Natural killer cell (primary cell): ENCODE measurements around the gene RHCG. TPM values are rescaled to one million over a fixed set of nuclear protein-coding genes. Genes with fewer than 3 reads are reported as not detected.

Experiments used
- ATAC-seq, 3 donors: fragments of 150-1000 bp in 2 of 3; fragments of 200-7000 bp in 1 of 3; cut with Tn5 transposase; 1 replicate in 1 of 3; 2 replicates in 2 of 3; pipeline ENCODE4 v1.10.0; 2021; ENCODE audit warnings: mild to moderate bottlenecking in 2 of 3, moderate library complexity in 2 of 3
- DNase-seq, 2 donors: peaks; one replicate each; pipeline versions ENCODE4 v3.0.0 to v3.0.0-alpha.2; 2013 to 2021; ENCODE audit warnings: mixed read lengths in 1 of 2
- H3K27ac ChIP-seq: one replicate; pipeline ENCODE4 v1.5.1; 2013; ENCODE audit warnings: mild to moderate bottlenecking, low read length
- H3K27me3 ChIP-seq: one replicate; pipeline ENCODE4 v1.6.1; 2013; ENCODE audit warnings: low read length; ENCODE audit not compliant: control insufficient read depth, insufficient read depth
- H3K36me3 ChIP-seq: one replicate; pipeline ENCODE4 v1.6.1; 2013; ENCODE audit warnings: low read length; ENCODE audit not compliant: control insufficient read depth, insufficient read depth
- H3K4me1 ChIP-seq: one replicate; pipeline ENCODE4 v1.6.1; 2013; ENCODE audit warnings: low read length; ENCODE audit not compliant: control insufficient read depth, insufficient read depth
- H3K4me3 ChIP-seq: one replicate; pipeline ENCODE4 v1.5.1; 2013; ENCODE audit warnings: low read length
- H3K9me3 ChIP-seq: one replicate; pipeline ENCODE4 v1.6.1; 2013; ENCODE audit warnings: low read length; ENCODE audit not compliant: control insufficient read depth, insufficient read depth
- H3K27ac Mint-ChIP-seq, 2 donors: one replicate each; pipeline ENCODE4 v1.8.0; 2022; ENCODE audit warnings: mild to moderate bottlenecking in 2 of 2, mixed read lengths in 2 of 2, moderate library complexity in 1 of 2
- H3K27me3 Mint-ChIP-seq, 2 donors: one replicate each; pipeline ENCODE4 v1.8.0; 2022; ENCODE audit warnings: low read depth in 2 of 2, mixed read lengths in 2 of 2
- H3K36me3 Mint-ChIP-seq: one replicate; pipeline ENCODE4 v1.8.0; 2022; ENCODE audit warnings: mixed read lengths
- H3K4me1 Mint-ChIP-seq, 2 donors: one replicate each; pipeline ENCODE4 v1.8.0; 2022; ENCODE audit warnings: mixed read lengths in 2 of 2
- H3K4me3 Mint-ChIP-seq: one replicate; pipeline ENCODE4 v1.8.0; 2022; ENCODE audit warnings: mild to moderate bottlenecking, moderate library complexity, mixed read lengths
- H3K9me3 Mint-ChIP-seq, 2 donors: one replicate each; pipeline ENCODE4 v1.8.0; 2022; ENCODE audit warnings: mixed read lengths in 2 of 2
- WGBS: methylation state at CpG from one replicate; pipeline ENCODE4 v1.1.7; 2013; ENCODE audit warnings: missing lambda C conversion rate; ENCODE audit not compliant: insufficient coverage; 5-methylcytosine and 5-hydroxymethylcytosine counted together
- intact Hi-C: fragments of 100-400 bp; cut with micrococcal nuclease; formaldehyde crosslinking; loops from one replicate; pipeline ENCODE4 v1.14.2; 2022
- total RNA-seq, 4 donors: library from RNA; stranded (reverse); fragments of 120-200 nt in 1 of 4; gene quantifications; one replicate each; pipeline versions ENCODE4 v1.2.3 to v1.2.4, GENCODE V29; 2013 to 2022
- TF ChIP-seq, protein P1 (sequence below): fragments of 200-600 bp; IDR thresholded peaks from one replicate; pipeline ENCODE4 v1.8.0; 2022; ENCODE audit warnings: antibody characterized with exemption

The RHCG gene
- total RNA-seq, 3 donors from 2014 or later (not counting 1 experiment from before 2014, with no cell fraction given), result not detected

DNA sequence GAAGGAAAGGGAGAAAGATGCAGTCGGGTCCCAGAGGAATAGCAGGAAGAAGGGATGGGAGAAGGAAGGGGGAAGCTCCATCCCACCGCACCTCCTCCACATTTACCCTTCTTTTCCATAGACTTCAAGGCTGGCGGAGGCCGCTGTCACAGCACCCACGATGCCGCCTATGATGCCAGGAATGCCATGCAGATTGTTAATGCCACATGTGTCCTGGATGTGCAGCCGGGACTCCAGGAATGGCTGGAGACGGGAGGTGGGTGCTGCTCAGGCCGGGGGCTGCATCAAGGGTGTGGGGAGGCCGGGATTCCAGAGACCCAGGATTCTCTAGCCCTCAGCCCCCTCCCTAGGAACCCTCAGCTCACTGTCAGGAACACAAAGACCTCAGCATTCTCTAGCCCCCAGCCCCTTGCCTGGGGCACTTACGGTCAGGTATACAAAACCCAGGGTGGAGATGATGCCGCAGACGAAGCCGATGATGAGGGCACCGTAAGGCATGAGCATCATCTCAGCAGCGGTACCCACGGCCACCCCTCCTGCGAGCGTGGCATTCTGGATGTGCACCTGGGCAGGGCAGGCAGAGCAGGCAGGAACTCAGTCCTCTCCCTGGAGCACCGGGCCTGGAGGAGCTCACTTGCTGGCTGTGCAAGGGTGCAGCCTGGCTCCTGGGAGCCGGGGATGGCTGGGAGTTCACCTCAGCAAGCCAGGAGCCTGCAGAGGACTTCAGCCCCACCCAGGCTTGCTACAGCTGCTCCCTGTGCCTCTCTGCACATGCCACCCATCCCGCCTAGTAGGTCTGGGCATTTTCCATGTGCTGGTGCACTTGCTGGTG is 18.8 kb downstream of the RHCG start:
- TF ChIP-seq, protein P1, sequence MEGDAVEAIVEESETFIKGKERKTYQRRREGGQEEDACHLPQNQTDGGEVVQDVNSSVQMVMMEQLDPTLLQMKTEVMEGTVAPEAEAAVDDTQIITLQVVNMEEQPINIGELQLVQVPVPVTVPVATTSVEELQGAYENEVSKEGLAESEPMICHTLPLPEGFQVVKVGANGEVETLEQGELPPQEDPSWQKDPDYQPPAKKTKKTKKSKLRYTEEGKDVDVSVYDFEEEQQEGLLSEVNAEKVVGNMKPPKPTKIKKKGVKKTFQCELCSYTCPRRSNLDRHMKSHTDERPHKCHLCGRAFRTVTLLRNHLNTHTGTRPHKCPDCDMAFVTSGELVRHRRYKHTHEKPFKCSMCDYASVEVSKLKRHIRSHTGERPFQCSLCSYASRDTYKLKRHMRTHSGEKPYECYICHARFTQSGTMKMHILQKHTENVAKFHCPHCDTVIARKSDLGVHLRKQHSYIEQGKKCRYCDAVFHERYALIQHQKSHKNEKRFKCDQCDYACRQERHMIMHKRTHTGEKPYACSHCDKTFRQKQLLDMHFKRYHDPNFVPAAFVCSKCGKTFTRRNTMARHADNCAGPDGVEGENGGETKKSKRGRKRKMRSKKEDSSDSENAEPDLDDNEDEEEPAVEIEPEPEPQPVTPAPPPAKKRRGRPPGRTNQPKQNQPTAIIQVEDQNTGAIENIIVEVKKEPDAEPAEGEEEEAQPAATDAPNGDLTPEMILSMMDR, result no peak
- Histone ChIP-seq H3K4me1 (no peaks in the 10 kb centered on the region), H3K27me3 (no peaks in the 10 kb centered on the region), H3K9me3 (peaks cover 8% of the 10 kb centered on the region), H3K4me3 (no peak overlapping the region), H3K27ac (no peak overlapping the region), H3K36me3 (no peaks in the 10 kb centered on the region)
- Mint-ChIP-seq H3K27ac (no peak overlapping the region), H3K4me1 (peaks cover 0 to 5% of the 10 kb centered on the region in 2 donors), H3K36me3 (no peaks in the 10 kb centered on the region), H3K27me3 (peaks cover 5 to 9% of the 10 kb centered on the region in 2 donors), H3K9me3 (peaks cover 4 to 5% of the 10 kb centered on the region in 2 donors), H3K4me3 (no peak overlapping the region)
- 84% methylated on average over 20 of the region's 22 CpGs for WGBS
- intact Hi-C loops, result no loop called here
- ATAC-seq (no peak), DNase-seq (no peak)

DNA sequence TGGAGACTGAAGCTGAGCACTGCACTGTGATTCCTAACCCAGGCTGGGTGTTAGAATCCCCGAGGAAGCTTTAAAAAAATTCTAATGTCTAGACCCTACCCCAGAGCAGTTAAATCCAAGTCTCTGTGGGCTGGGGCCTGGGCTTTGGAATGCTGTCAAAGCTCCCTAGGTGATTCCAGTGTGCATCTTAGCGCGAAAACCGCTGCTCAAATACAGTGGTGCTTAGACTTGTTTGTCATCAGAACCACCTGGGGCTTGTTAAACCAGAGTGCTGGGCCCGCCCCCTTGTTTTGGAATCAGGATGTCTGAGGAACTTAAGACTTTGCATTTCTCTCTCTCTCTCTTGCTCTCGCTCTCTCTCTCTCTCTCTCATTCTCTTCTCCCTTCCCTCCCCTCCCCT is 20.7 kb downstream of the RHCG start:
- no peaks in the 10 kb centered on the region for H3K36me3 Mint-ChIP-seq
- no peak overlapping the region for H3K4me3 Mint-ChIP-seq
- TF ChIP-seq, protein P1, result no peak
- peaks cover 0 to 7% of the 10 kb centered on the region in 2 donors for H3K4me1 Mint-ChIP-seq
- no peaks in the 10 kb centered on the region for H3K4me1 ChIP-seq
- intact Hi-C loops, result no loop called here
- WGBS, result 67% methylated on average over 6 of the region's 6 CpGs
- DNase-seq, result no peak
- H3K27ac ChIP-seq, result no peak overlapping the region
- no peak overlapping the region for H3K27ac Mint-ChIP-seq
- H3K9me3 Mint-ChIP-seq, result peaks cover 4 to 5% of the 10 kb centered on the region in 2 donors
- H3K9me3 ChIP-seq, result peaks cover 8% of the 10 kb centered on the region
- no peak overlapping the region for H3K4me3 ChIP-seq
- no peak for ATAC-seq
- H3K27me3 ChIP-seq, result peaks cover 2% of the 10 kb centered on the region
- peaks cover 10% of the 10 kb centered on the region in 2 donors for H3K27me3 Mint-ChIP-seq
- no peaks in the 10 kb centered on the region for H3K36me3 ChIP-seq

DNA sequence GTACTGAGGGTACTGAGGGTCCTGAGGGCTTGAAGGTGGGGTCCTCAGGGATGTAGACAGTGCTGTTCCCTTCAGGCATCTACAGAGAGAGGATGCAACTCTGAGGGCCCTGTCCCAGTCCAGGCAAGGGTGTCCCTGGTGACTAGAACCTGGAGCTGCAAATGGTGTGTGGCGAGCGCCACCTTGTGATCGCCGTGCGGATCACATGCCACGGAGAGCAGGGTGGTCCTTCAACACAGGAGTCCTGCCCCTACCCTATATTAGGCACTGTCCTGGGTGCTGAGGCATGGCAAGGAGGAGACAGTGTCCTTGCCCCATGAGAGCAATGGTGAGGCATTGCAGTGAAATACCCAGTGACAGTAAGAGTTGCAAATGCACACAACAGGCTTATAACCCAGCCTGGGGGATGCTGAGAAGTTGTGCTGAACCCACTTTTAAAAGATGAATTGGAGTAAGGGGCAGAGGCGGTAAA is 23.6 kb downstream of the RHCG start:
- TF ChIP-seq, protein P1, result no peak
- H3K4me1 Mint-ChIP-seq, result peaks cover 0 to 9% of the 10 kb centered on the region in 2 donors
- no peak overlapping the region for H3K27ac Mint-ChIP-seq
- H3K9me3 Mint-ChIP-seq, result peaks cover 4 to 5% of the 10 kb centered on the region in 2 donors
- Histone ChIP-seq H3K36me3 (no peaks in the 10 kb centered on the region), H3K4me3 (no peak overlapping the region), H3K9me3 (peaks cover 8% of the 10 kb centered on the region), H3K27me3 (peaks cover 8% of the 10 kb centered on the region), H3K27ac (no peak overlapping the region), H3K4me1 (no peaks in the 10 kb centered on the region)
- H3K27me3 Mint-ChIP-seq, result peaks cover 11 to 25% of the 10 kb centered on the region in 2 donors
- DNase-seq (peak in 1 of 2 donors; percentile 38), ATAC-seq (peak in 2 of 3 donors; percentile 52 to 64)
- 8% methylated on average over 7 of the region's 7 CpGs for WGBS
- intact Hi-C loops, result no loop called here
- H3K4me3 Mint-ChIP-seq, result no peak overlapping the region
- H3K36me3 Mint-ChIP-seq, result no peaks in the 10 kb centered on the region
